ENCODE data around the gene PLCB1.

DNA sequence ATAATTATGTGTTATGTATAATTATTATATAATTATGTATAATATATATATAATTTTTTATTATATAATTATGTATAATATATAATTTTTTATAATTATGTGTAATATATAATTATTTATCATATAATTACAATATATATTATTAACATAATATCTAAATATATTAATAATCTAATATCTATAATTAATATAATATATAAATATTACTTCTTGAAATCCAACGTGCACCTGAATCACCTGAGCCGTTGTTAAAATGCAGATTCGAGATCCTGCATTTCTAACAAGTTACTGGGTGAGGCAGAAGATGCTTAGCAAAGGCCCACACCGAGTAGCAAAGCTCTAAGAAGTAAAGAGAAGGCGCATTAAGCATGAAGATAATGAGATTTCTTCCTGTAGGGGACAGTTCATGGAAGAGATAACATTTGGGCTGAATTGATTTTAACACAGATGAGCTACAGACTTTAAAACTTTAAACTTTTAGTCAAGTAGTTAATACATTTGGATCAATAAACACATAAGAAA, 530.4 kb downstream of the PLCB1 start:
- TF ChIP-seq CTCF (conservative IDR thresholded peaks at IDR 0.05 in 1 of 2, IDR thresholded peaks at IDR 0.05 in 1 of 2; ENCODE audit: low read depth in 1 of 2, low read length in 2 of 2), result no peak
- TF ChIP-seq EZH2 (IDR thresholded peaks at IDR 0.05; ENCODE audit: low read length, missing control alignments), result no peak
